Upper lobe of right lung (tissue), 1 donor: ENCODE results near the gene YPEL2. TPM values are rescaled to one million over a fixed set of nuclear protein-coding genes. Genes with fewer than 3 reads are reported as not detected.

Source experiments
- ATAC-seq: fragments of 200-7000 bp; cut with Tn5 transposase; one replicate; pipeline ENCODE4 v1.9.1; 2020; ENCODE audit warnings: mild to moderate bottlenecking, moderate library complexity
- DNase-seq: peaks from one replicate; pipeline ENCODE4 v3.0.0-alpha.2; 2020
- H3K27ac ChIP-seq: fragments of 200-600 bp; one replicate; pipeline ENCODE4 v1.8.0; 2022
- H3K27me3 ChIP-seq: fragments of 200-600 bp; one replicate; pipeline ENCODE4 v1.8.0; 2022; ENCODE audit warnings: mild to moderate bottlenecking
- H3K36me3 ChIP-seq: fragments of 200-600 bp; one replicate; pipeline ENCODE4 v1.8.0; 2022
- H3K4me1 ChIP-seq: fragments of 200-600 bp; one replicate; pipeline ENCODE4 v1.8.0; 2022
- H3K4me3 ChIP-seq: fragments of 200-600 bp; one replicate; pipeline ENCODE4 v1.8.0; 2022; ENCODE audit warnings: mild to moderate bottlenecking
- H3K9me3 ChIP-seq: fragments of 200-600 bp; one replicate; pipeline ENCODE4 v1.8.0; 2022
- intact Hi-C: fragments of 100-400 bp; cut with DNase I; formaldehyde crosslinking; loops from one replicate; pipeline ENCODE4 v1.11.0; 2022
- total RNA-seq: library from RNA; stranded (reverse); fragmentation: NEBNext Ultra II Directional; extraction: Animal tissue kit (Norgen Biotek cat#: 25700); gene quantifications from one replicate; pipeline ENCODE4 v1.2.1, GENCODE V29; 2021
- TF ChIP-seq, protein P1 (sequence below): fragments of 200-600 bp; IDR thresholded peaks from one replicate; pipeline ENCODE4 v1.8.0; 2022; ENCODE audit warnings: antibody characterized with exemption
- donor health status: DM: no; HTN: yes; CAD: no; lungs with severe emphysema.

YPEL2 gene
- total RNA-seq, 1 donor from 2014 or later: 19.6 TPM

DNA sequence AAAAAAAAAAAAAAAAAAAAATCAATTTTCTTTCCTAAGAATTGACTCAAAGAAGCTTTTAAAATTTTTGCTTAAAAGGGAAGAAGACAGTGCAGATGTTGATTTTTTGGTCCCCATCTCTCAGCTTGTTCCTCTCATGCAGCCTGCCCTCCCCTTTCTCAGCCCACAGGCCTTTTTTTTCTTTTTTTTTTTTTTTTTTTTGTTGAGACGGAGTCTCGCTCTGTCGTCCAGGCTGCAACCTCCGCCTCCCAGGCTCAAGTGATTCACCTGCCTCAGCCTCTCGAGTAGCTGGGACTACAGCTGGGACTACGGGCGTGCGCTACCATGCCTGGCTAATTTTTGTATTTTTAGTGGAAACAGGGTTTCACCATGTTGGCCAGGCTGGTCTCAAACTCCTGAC, 17.7 kb downstream of the YPEL2 start:
- intact Hi-C loops: no loop called here
- no peak overlapping the region for H3K27ac ChIP-seq

DNA sequence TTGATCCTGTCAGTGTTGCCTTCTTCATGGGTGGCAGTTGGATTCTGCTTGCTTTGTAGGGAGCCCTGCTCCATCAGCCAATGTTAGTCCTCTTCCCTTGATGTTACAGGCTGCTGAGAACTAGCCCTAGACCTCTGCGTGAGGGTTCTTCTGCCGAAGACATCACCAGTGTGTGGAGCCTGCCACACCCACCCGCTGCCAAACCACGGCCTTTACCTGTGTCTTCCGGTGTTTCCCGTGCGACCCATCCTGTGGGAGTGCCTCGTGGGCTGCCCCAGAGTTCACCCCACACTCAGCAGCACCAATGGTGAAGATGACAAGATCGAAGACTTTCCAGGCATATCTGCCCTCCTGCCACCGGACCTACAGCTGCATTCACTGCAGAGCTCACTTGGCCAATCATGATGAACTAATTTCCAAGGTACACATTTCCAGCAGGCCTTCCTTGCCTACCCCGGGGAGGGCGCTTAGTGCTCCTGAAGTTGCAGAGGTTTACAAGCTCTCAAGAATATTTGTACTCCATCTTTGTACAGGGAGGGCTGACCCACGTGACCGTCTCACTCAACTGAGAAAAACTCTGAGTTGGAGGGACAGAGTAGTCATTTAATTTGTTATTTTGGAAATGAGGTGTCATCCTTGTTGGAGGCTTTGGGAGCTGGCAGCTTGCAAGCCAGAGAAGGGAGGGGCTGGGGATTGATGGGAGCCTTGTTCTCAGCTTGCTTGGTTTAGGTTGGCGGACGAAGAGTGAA, 21.8 kb downstream of the YPEL2 start:
- H3K27ac ChIP-seq: no peak overlapping the region
- ATAC-seq (peak; percentile 42), DNase-seq (no peak)
- H3K36me3 ChIP-seq: peaks cover 22% of the 10 kb centered on the region
- H3K4me3 ChIP-seq: no peak overlapping the region
- no peaks in the 10 kb centered on the region for H3K27me3 ChIP-seq
- TF ChIP-seq, protein P1, sequence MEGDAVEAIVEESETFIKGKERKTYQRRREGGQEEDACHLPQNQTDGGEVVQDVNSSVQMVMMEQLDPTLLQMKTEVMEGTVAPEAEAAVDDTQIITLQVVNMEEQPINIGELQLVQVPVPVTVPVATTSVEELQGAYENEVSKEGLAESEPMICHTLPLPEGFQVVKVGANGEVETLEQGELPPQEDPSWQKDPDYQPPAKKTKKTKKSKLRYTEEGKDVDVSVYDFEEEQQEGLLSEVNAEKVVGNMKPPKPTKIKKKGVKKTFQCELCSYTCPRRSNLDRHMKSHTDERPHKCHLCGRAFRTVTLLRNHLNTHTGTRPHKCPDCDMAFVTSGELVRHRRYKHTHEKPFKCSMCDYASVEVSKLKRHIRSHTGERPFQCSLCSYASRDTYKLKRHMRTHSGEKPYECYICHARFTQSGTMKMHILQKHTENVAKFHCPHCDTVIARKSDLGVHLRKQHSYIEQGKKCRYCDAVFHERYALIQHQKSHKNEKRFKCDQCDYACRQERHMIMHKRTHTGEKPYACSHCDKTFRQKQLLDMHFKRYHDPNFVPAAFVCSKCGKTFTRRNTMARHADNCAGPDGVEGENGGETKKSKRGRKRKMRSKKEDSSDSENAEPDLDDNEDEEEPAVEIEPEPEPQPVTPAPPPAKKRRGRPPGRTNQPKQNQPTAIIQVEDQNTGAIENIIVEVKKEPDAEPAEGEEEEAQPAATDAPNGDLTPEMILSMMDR: no peak
- intact Hi-C loops: no loop called here
- no peaks in the 10 kb centered on the region for H3K9me3 ChIP-seq
- H3K4me1 ChIP-seq: peaks cover 51% of the 10 kb centered on the region

More for the DNA sequence above, 17.7 kb downstream of the YPEL2 start:
- TF ChIP-seq, protein P1: no peak
- H3K9me3 ChIP-seq: no peaks in the 10 kb centered on the region
- no peak overlapping the region for H3K4me3 ChIP-seq
- peaks cover 39% of the 10 kb centered on the region for H3K4me1 ChIP-seq
- H3K27me3 ChIP-seq: no peaks in the 10 kb centered on the region
- ATAC-seq (no peak), DNase-seq (no peak)
- H3K36me3 ChIP-seq: peaks cover 10% of the 10 kb centered on the region

DNA sequence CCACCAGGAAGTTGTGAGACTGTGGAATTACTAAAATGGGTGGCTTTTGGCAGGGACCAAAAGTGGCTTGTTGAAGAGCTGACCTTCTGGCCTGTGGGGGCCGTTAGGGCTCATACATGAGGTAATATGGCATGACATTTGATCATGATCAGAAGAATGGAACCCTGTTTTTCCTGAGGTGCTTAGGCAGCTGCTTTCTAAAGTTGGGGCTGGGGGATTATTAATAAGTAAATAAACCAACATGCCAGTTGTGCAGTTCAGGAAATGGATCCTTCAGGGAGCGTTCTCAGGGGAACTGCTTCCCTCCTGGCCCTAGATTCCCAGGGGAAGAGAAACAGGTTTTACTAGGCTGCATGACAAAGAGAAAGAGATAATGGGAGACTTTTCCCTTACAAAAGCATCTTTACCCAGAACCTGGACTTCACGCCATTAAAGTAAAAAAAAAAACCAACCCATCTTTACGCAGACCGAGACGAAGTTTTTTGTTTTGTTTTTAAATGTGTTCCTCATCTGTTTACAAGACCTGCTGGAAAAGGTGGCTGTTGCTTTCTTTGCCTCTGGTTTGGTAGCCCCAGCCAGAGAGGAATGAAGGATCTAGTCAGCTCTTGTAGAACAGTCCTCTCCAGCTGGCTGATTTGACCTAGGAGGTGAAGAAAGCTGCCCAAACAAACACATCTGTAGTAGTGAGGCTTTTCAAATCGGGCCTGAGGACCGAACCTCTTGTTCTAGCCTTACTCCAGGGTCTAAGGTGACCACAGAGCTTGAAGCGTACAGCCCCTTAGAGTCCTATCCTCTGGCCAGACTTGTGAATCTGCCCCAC, 22.7 kb downstream of the YPEL2 start:
- DNase-seq (no peak), ATAC-seq (no peak)
- H3K9me3 ChIP-seq: no peaks in the 10 kb centered on the region
- no peak overlapping the region for H3K4me3 ChIP-seq
- H3K27ac ChIP-seq: no peak overlapping the region
- no peaks in the 10 kb centered on the region for H3K27me3 ChIP-seq
- TF ChIP-seq, protein P1: no peak
- intact Hi-C loops: no loop called here
- H3K4me1 ChIP-seq: peaks cover 48% of the 10 kb centered on the region
- peaks cover 22% of the 10 kb centered on the region for H3K36me3 ChIP-seq

DNA sequence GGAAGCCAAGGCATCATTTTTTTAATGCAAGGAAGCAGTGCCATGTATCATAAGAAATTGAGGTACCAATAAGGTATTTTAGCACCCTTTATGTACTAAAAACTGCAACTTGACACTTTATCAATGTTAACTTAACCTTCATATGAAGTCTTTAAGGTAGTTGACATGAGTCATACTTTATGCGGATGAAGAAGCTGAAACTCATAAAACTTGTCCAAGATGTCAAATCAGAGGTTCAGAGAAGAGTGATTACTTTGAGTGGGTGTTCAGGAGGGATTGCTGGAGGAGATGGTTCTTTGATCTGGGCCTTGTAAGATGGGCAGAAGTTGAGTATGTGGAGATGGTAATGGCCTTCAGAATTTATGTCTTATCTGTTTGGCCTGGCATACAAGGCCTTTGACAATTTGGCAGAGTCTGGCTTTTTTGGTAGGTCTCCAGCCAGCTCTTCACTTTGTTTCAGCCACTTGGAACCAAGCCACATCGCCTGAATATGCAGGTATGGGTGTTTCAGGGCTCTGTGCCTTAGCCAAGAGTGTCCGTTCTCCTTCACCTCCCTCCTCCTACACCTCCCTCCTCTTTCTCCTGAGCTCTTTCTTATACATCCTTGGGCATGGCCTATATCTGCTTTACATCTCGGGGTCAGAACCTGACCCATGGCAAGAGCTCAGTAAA, 23.7 kb downstream of the YPEL2 start:
- ATAC-seq (no peak), DNase-seq (no peak)
- Histone ChIP-seq H3K4me1 (peaks cover 38% of the 10 kb centered on the region), H3K36me3 (peaks cover 22% of the 10 kb centered on the region), H3K9me3 (no peaks in the 10 kb centered on the region), H3K4me3 (no peak overlapping the region), H3K27ac (no peak overlapping the region), H3K27me3 (no peaks in the 10 kb centered on the region)
- TF ChIP-seq, protein P1: no peak
- intact Hi-C loops: no loop called here

DNA sequence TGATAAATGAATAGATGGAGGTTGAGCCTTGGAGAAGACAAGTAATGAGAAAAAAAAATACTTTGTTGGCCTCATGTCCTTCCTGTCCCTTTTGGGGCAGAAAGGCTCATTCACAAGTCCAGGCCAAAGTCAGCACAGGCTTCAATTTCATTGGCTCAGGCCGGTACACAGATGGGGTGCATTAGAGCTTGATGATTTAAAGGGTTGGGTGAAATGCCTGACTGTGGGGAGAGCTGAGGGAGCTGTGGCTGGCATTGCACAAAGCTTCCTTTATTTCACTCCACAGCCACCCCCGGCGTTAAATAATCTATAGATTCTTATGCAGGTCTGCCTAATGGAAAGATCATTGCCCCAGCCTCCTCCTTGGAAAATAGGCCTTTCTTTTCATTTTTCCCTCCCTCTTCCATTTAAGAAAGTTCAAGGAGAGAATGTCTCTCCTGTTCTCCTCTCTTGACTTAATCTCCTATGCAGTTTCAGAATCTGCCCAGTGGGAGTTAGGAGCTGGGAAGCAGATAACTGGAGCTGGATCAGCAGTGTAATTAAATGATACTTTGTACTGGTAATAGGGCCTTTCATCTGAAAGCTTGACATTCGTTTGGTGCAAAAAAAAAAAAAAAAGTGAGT, 24.4 kb downstream of the YPEL2 start:
- DNase-seq: no peak
- no peak overlapping the region for H3K4me3 ChIP-seq
- H3K4me1 ChIP-seq: peaks cover 40% of the 10 kb centered on the region
- no peaks in the 10 kb centered on the region for H3K9me3 ChIP-seq
- intact Hi-C loops: no loop called here
- no peak overlapping the region for H3K27ac ChIP-seq
- TF ChIP-seq, protein P1: no peak
- no peak for ATAC-seq
- peaks cover 22% of the 10 kb centered on the region for H3K36me3 ChIP-seq
- no peaks in the 10 kb centered on the region for H3K27me3 ChIP-seq
